Endothelial cell of umbilical vein (primary cell): ENCODE measurements around the gene RPL39L. TPM values are rescaled to one million over a fixed set of nuclear protein-coding genes. Genes with fewer than 3 reads are reported as not detected.
A peak's percentile ranks its signal among the peaks of the same experiment; 100 is the strongest.

ENCODE experiments used
- Bru-seq: library from RNA; stranded (reverse); fragments of 400-500 nt; gene quantifications from one replicate; lab custom pipeline; 2021; lab: Mats Ljungman, UMichigan
- BruChase-seq, 2 experiments: library from RNA; stranded (reverse); fragments of 400-500 nt; gene quantifications; one replicate each; lab custom pipeline; 2021; lab: Mats Ljungman, UMichigan
- BruUV-seq: library from RNA; stranded (reverse); fragments of 400-500 nt; replicated peaks from 2 replicates; lab custom pipeline; 2021; lab: Mats Ljungman, UMichigan
- CTCF ChIA-PET: fragments of 300-600, 350-600 bp; sonication (Branson Sonifier 250); formaldehyde crosslinking; loops from one replicate; lab custom pipeline; 2021; ENCODE audit warnings: antibody characterized with exemption, inconsistent platforms; lab: Charles Lee
- POLR2A ChIA-PET: fragments of 300-600, 350-600 bp; sonication (Branson Sonifier 250); formaldehyde crosslinking; loops from one replicate; lab custom pipeline; 2021; ENCODE audit warnings: antibody characterized with exemption, inconsistent platforms; lab: Charles Lee
- DNase-seq: peaks from one replicate; pipeline ENCODE4 v3.0.0-alpha.2; 2011; ENCODE audit warnings: low read depth, low spot score
- FAIRE-seq: peaks from 2 replicates; lab custom pipeline; 2011; peaks lifted over from hg19 to GRCh38; lab: Jason Lieb, UNC
- H2AFZ ChIP-seq: 2 replicates; pipeline ENCODE4 v1.6.0; 2012; ENCODE audit warnings: low read depth, low read length, control low read depth, inconsistent platforms
- H3K27ac ChIP-seq: 2 replicates; pipeline ENCODE4 v1.5.1; 2011; ENCODE audit warnings: low read depth, mild to moderate bottlenecking, control low read depth, low read length, moderate library complexity; ENCODE audit not compliant: insufficient read depth
- H3K27me3 ChIP-seq, 2 experiments: 2 replicates each; pipeline versions ENCODE4 v1.6.0 to v1.6.1; 2011; ENCODE audit warnings: low read length in 2 of 2, mixed read lengths in 1 of 2; ENCODE audit not compliant: control insufficient read depth in 2 of 2, insufficient read depth in 2 of 2
- H3K36me3 ChIP-seq, 2 experiments: 2 replicates in 1 of 2; 3 replicates in 1 of 2; pipeline ENCODE4 v1.5.1; 2011; ENCODE audit warnings: low read length in 2 of 2, mild to moderate bottlenecking in 1 of 2, moderate library complexity in 1 of 2; ENCODE audit not compliant: control insufficient read depth in 2 of 2, insufficient read depth in 2 of 2; ENCODE audit errors: extremely low read depth in 1 of 2
- H3K4me1 ChIP-seq: 3 replicates; pipeline ENCODE4 v1.5.1; 2011; ENCODE audit warnings: mild to moderate bottlenecking, low read length; ENCODE audit not compliant: control insufficient read depth, insufficient read depth; ENCODE audit errors: extremely low read depth
- H3K4me2 ChIP-seq: 2 replicates; pipeline ENCODE4 v1.6.1; 2011; ENCODE audit warnings: low read length, control low read depth, mixed read lengths; ENCODE audit not compliant: insufficient read depth
- H3K4me3 ChIP-seq, 3 experiments: fragments of 200-600 bp in 1 of 3; sonication (generic), shearing (Covaris generic) in 1 of 3; replicated peaks in 1 of 3; 2 replicates each; pipeline ENCODE4 v1.5.1; 2011 to 2016; ENCODE audit warnings: control low read depth in 3 of 3, low read length in 3 of 3, mild to moderate bottlenecking in 2 of 3, inconsistent platforms in 1 of 3, low read depth in 1 of 3, moderate library complexity in 1 of 3; ENCODE audit not compliant: insufficient read depth in 1 of 3
- H3K79me2 ChIP-seq: 2 replicates; pipeline ENCODE4 v1.6.0; 2012; ENCODE audit warnings: low read length, inconsistent platforms; ENCODE audit not compliant: control insufficient read depth, insufficient read depth
- H3K9ac ChIP-seq: replicated peaks from 2 replicates; pipeline ENCODE3; 2011; ENCODE audit warnings: low read length, control low read depth; ENCODE audit not compliant: insufficient read depth; ENCODE audit errors: extremely low read depth
- H3K9me1 ChIP-seq: replicated peaks from 3 replicates; pipeline ENCODE4 v1.6.0; 2011; ENCODE audit warnings: mild to moderate bottlenecking, low read length; ENCODE audit not compliant: control insufficient read depth, insufficient read depth; ENCODE audit errors: extremely low read depth
- H3K9me3 ChIP-seq: replicated peaks from 2 replicates; pipeline ENCODE4 v1.5.1; 2012; ENCODE audit warnings: low read length, inconsistent platforms; ENCODE audit not compliant: control insufficient read depth, insufficient read depth
- H4K20me1 ChIP-seq: replicated peaks from 2 replicates; pipeline ENCODE3; 2011; ENCODE audit warnings: mild to moderate bottlenecking, low read length; ENCODE audit not compliant: control insufficient read depth, insufficient read depth; ENCODE audit errors: extremely low read depth
- EZH2 ChIP-seq: IDR thresholded peaks from 2 replicates; pipeline ENCODE4 v1.6.1; 2012; ENCODE audit warnings: borderline replicate concordance, low read depth, mild to moderate bottlenecking, moderate library complexity, low read length, inconsistent platforms; ENCODE audit not compliant: severe bottlenecking
- FOS ChIP-seq: IDR thresholded peaks from 2 replicates; pipeline ENCODE4 v1.6.1; 2011; ENCODE audit warnings: mild to moderate bottlenecking, low read length, moderate library complexity, borderline replicate concordance; ENCODE audit not compliant: insufficient read depth
- GATA2 ChIP-seq: IDR thresholded peaks from 2 replicates; pipeline ENCODE4 v1.7.0; 2011; ENCODE audit warnings: low read depth, mild to moderate bottlenecking, moderate library complexity, mixed read lengths, low read length; ENCODE audit not compliant: insufficient read length, insufficient read depth
- JUN ChIP-seq: IDR thresholded peaks from 2 replicates; pipeline ENCODE4 v1.6.1; 2011; ENCODE audit warnings: borderline replicate concordance, low read depth; ENCODE audit not compliant: insufficient read length, insufficient read depth
- POLR2A ChIP-seq: IDR thresholded peaks from 2 replicates; pipeline ENCODE4 v1.6.1; 2012; ENCODE audit warnings: low read depth, mild to moderate bottlenecking, control low read depth, low read length
- POLR2AphosphoS5 ChIP-seq: IDR thresholded peaks from 2 replicates; pipeline ENCODE4 v1.6.1; 2012; ENCODE audit warnings: low read depth, mild to moderate bottlenecking, control low read depth, low read length, moderate library complexity; ENCODE audit not compliant: insufficient read depth
- dilution Hi-C: fragments of 300-500 bp; cut with MboI; formaldehyde crosslinking; loops from one replicate; pipeline ENCODE4 v1.15.0; 2019; ENCODE audit warnings: low sequenced_read_pairs; ENCODE audit not compliant: extremely low pct_ligation_motif_present
- intact Hi-C: fragments of 100-400 bp; cut with micrococcal nuclease; formaldehyde crosslinking; loops from one replicate; pipeline ENCODE4 v1.10.0; 2022
- long read RNA-seq: library from polyadenylated mRNA; stranded (forward); transcript quantifications from one replicate; pipeline ENCODE4 v2.0.0, GENCODE V29; 2021
- polyA minus RNA-seq, 3 experiments: library from RNA; depleted of rRNA, polyadenylated mRNA; stranded (reverse); fragments of >200 nt; gene quantifications; 1 replicate in 1 of 3; 2 replicates in 2 of 3; pipeline ENCODE4 v1.2.3, GENCODE V29; 2011
- polyA plus RNA-seq, 4 experiments: library from polyadenylated mRNA; depleted of rRNA in 3 of 4; stranded (reverse) in 3 of 4; unstranded in 1 of 4; fragments of >200 nt; gene quantifications; 2 replicates each; pipeline versions ENCODE4 v1.2.1 to v1.2.3, GENCODE V29; 2011 to 2012; ENCODE audit warnings: missing spikeins in 1 of 4
- total RNA-seq: library from RNA; stranded (reverse); gene quantifications from 2 replicates; pipeline ENCODE4 v1.2.3, GENCODE V29; 2021
- TF ChIP-seq, protein P1 (sequence below), 2 donors: IDR thresholded peaks; 1 replicate in 1 of 2; 2 replicates in 1 of 2; pipeline ENCODE4 v1.5.1; 2011; ENCODE audit warnings: low read length in 2 of 2, mild to moderate bottlenecking in 2 of 2, moderate library complexity in 2 of 2, control low read depth in 1 of 2, inconsistent platforms in 1 of 2, low read depth in 1 of 2; ENCODE audit not compliant: insufficient read depth in 1 of 2; ENCODE audit errors: extremely low read depth in 1 of 2
- TF ChIP-seq, protein P2 (sequence below): IDR thresholded peaks from 2 replicates; pipeline ENCODE4 v1.6.1; 2011; ENCODE audit not compliant: insufficient read depth, insufficient read length

The RPL39L gene
- total RNA-seq = 16.8 and 22.3 TPM in 2 replicates
- polyA plus RNA-seq = 11.2 and 14.3 TPM in 2 replicates
- polyA plus RNA-seq (2011; cell fraction: cytosol; rRNA removed) = 18.3 and 20.1 TPM in 2 replicates
- polyA plus RNA-seq (2011; cell fraction: nucleus; rRNA removed) = 6.4 and 7.8 TPM in 2 replicates
- 20.1 and 33.8 TPM in 2 replicates for polyA plus RNA-seq (2012)
- 4.8 and 6.2 TPM in 2 replicates for polyA minus RNA-seq
- polyA minus RNA-seq (2011; cell fraction: cytosol; rRNA and poly(A)+ RNA removed) = 26.2 TPM
- 2.6 and 4.3 TPM in 2 replicates for polyA minus RNA-seq (2011; cell fraction: nucleus; rRNA and poly(A)+ RNA removed)
- percentile 43 among the genes with signal in this experiment for Bru-seq, nascent RNA
- percentile 33 among the genes with signal in this experiment for BruChase-seq, experiment 1, labeled RNA remaining after a 6-hour chase
- percentile 37 among the genes with signal in this experiment for BruChase-seq, experiment 2, labeled RNA remaining after a 2-hour chase
- long read RNA-seq, transcript RPL39L-201 (3 exons, 756 nt) = major isoform, 61 of 72 reads
- long read RNA-seq, partial matches to known transcripts = 9 of 72 reads
- long read RNA-seq, other reads (novel, unspliced or antisense) = 1 of 72 reads

DNA sequence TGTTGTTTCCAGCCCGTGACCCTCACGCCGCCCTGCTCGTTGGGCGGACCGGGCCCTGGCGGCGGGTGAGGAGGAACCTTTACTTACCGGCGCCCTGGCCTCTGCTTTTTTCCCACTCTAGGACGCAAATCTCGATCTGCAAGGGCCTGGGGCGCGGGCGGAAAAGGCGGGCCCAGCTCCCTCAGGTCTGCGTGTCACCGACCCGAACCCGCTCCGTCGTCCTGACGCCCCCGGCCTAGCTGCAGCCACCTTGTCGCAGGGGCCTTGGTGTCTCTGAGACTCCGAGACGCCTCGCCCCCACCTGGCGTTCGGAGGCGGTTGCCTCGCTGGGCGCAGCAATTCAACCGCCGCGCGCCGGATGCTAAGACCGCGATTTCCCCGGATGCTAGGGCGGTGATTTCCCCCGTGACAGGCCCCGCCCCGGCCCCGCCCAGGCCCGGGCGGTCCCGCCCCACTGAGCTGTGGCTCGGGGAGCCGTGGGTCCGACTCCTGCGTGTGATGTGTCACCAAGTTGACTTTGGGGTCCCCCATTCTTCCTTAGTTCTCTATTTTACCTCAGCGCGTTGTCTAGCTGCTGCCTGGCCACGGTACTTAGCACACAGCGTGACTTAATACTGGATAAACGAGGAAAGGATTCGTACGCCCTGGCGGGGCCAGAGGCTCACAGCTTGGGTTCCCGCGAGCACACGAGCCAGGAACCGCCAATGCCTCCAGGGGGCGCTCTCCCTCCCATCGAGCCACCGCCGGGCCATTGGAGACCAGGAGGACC lies at the start of gene RPL39L:
Gene RPL39L, minus strand, starts transcription at position 371 of the 769 bp plus-strand sequence. CDS start 18,196 bp downstream, outside the sequence.
- H3K27me3 ChIP-seq = peaks cover 0 to 6% of the 10 kb centered on the region in 2 experiments
- H3K4me2 ChIP-seq = peak within 1 kb of the TSS; percentile 62
- H3K4me1 ChIP-seq = peaks cover 4% of the 10 kb centered on the region
- TSS peak; percentile 68 for BruUV-seq
- H3K9me3 ChIP-seq = no peaks in the 10 kb centered on the region
- dilution Hi-C loops = no loop called here
- H3K9me1 ChIP-seq = no peaks in the 10 kb centered on the region
- TF ChIP-seq, protein P1, sequence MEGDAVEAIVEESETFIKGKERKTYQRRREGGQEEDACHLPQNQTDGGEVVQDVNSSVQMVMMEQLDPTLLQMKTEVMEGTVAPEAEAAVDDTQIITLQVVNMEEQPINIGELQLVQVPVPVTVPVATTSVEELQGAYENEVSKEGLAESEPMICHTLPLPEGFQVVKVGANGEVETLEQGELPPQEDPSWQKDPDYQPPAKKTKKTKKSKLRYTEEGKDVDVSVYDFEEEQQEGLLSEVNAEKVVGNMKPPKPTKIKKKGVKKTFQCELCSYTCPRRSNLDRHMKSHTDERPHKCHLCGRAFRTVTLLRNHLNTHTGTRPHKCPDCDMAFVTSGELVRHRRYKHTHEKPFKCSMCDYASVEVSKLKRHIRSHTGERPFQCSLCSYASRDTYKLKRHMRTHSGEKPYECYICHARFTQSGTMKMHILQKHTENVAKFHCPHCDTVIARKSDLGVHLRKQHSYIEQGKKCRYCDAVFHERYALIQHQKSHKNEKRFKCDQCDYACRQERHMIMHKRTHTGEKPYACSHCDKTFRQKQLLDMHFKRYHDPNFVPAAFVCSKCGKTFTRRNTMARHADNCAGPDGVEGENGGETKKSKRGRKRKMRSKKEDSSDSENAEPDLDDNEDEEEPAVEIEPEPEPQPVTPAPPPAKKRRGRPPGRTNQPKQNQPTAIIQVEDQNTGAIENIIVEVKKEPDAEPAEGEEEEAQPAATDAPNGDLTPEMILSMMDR (IDR thresholded peaks at IDR 0.05; ENCODE audit: extremely low read depth in 1 of 2, insufficient read depth in 1 of 2, low read depth in 1 of 2, low read length in 2 of 2) = peak; percentile 95 to 97
- TF ChIP-seq POLR2A = peak; percentile 83
- TF ChIP-seq, protein P2, sequence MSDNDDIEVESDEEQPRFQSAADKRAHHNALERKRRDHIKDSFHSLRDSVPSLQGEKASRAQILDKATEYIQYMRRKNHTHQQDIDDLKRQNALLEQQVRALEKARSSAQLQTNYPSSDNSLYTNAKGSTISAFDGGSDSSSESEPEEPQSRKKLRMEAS = peak; percentile 41
- no peak for TF ChIP-seq JUN
- TF ChIP-seq EZH2 = no peak
- TF ChIP-seq FOS = no peak
- no peak for TF ChIP-seq GATA2
- TF ChIP-seq POLR2AphosphoS5 = peak; percentile 70
- CTCF ChIA-PET = interaction anchor here (0.7 to 6.9 kb wide), 37 partner anchors 9 to 575 kb away, joined by 3 to 109 read pairs (median 5); partner anchors contain the start of gene EIF4A2
- intact Hi-C loops = loop anchor here (1.0 to 5.0 kb wide), 5 partner anchors 26 to 1032 kb away; partner anchors contain the start of genes DNAJB11, ETV5 and ST6GAL1
- DNase-seq (peak; percentile 87), FAIRE-seq (peak; percentile 91)
- peak within 1 kb of the TSS; percentile 55 for H3K27ac ChIP-seq
- POLR2A ChIA-PET = interaction anchor here (0.9 to 1.3 kb wide), 3 partner anchors 14 to 356 kb away, joined by 3 to 5 read pairs (median 3); partner anchors contain the start of gene EIF4A2
- H3K79me2 ChIP-seq = peaks cover 3% of the 10 kb centered on the region
- H2AFZ ChIP-seq = peak within 1 kb of the TSS; percentile 95
- H4K20me1 ChIP-seq = no peaks in the 10 kb centered on the region
- peak within 1 kb of the TSS; percentile 44 to 67 (median 54) for H3K4me3 ChIP-seq
- no peaks in the 10 kb centered on the region for H3K36me3 ChIP-seq
- peak within 1 kb of the TSS; percentile 68 for H3K9ac ChIP-seq
